SU-DHL-6 (cell line): Measurements from ENCODE around the gene SH3RF3.

Experiments used
- H2AFZ ChIP-seq: fragments of 200-600 bp; sonication (generic); 2 replicates; pipeline ENCODE4 v1.6.1; 2014; ENCODE audit warnings: low read depth, mild to moderate bottlenecking, moderate library complexity, mixed read lengths, antibody characterized with exemption, low read length; ENCODE audit not compliant: severe bottlenecking
- H3F3A ChIP-seq: fragments of 200-600 bp; shearing (Covaris generic); 2 replicates; pipeline ENCODE4 v1.6.0; 2016; ENCODE audit warnings: antibody characterized with exemption, mild to moderate bottlenecking; ENCODE audit not compliant: insufficient read depth
- H3K27ac ChIP-seq: fragments of 200-600 bp; sonication (generic); 2 replicates; pipeline ENCODE4 v1.5.1; 2016; ENCODE audit warnings: low read depth, mild to moderate bottlenecking, low read length, moderate library complexity, mixed read lengths
- H3K27me3 ChIP-seq: fragments of 200-600 bp; sonication (generic), shearing (Covaris generic); 2 replicates; pipeline ENCODE4 v1.6.0; 2014; ENCODE audit warnings: mild to moderate bottlenecking, low read length
- H3K36me3 ChIP-seq: fragments of 200-600 bp; sonication (generic); 2 replicates; pipeline ENCODE4 v1.6.1; 2014; ENCODE audit warnings: mild to moderate bottlenecking, low read length, mixed read lengths
- H3K4me2 ChIP-seq: fragments of 300-600, 200-600 bp; shearing (Covaris generic), sonication (generic); 2 replicates; pipeline ENCODE4 v1.6.0; 2014; ENCODE audit warnings: low read length, low read depth, mild to moderate bottlenecking; ENCODE audit not compliant: poor library complexity, severe bottlenecking
- H3K4me3 ChIP-seq: fragments of 200-600 bp; sonication (generic); 2 replicates; pipeline ENCODE4 v1.5.1; 2014; ENCODE audit warnings: antibody characterized with exemption, low read length, mild to moderate bottlenecking, mixed read lengths; ENCODE audit not compliant: insufficient read depth, poor library complexity, severe bottlenecking
- H3K79me2 ChIP-seq: fragments of 200-600 bp; sonication (generic); 2 replicates; pipeline ENCODE4 v1.6.1; 2014; ENCODE audit warnings: mild to moderate bottlenecking, low read length, moderate library complexity; ENCODE audit not compliant: insufficient read depth
- H3K9ac ChIP-seq: fragments of 200-600 bp; sonication (generic); 2 replicates; pipeline ENCODE4 v1.7.0; 2014; ENCODE audit warnings: mild to moderate bottlenecking, low read length
- H3K9me2 ChIP-seq: fragments of 200-600 bp; sonication (generic); replicated peaks from 2 replicates; pipeline ENCODE4 v1.6.1; 2014; ENCODE audit warnings: low read length; ENCODE audit not compliant: insufficient read depth
- H3K9me3 ChIP-seq: fragments of 200-600 bp; sonication (generic); 2 replicates; pipeline ENCODE4 v1.6.1; 2014; ENCODE audit warnings: low read length, mixed read lengths; ENCODE audit not compliant: insufficient read depth
- H4K20me1 ChIP-seq: fragments of 200-600 bp; sonication (generic); 2 replicates; pipeline ENCODE4 v1.6.1; 2014; ENCODE audit warnings: low read depth, mild to moderate bottlenecking, antibody characterized with exemption, low read length, moderate library complexity, mixed read lengths
- EZH2phosphoT487 ChIP-seq: fragments of 200-600 bp; sonication (generic), shearing (Covaris generic); conservative IDR thresholded peaks from 2 replicates; pipeline ENCODE4 v1.6.1; 2018; ENCODE audit warnings: mild to moderate bottlenecking, antibody characterized with exemption, low read length, moderate library complexity, mixed read lengths
- TF ChIP-seq, protein P1 (sequence below): fragments of 200-600 bp; sonication (generic); IDR thresholded peaks from one replicate; pipeline ENCODE4 v1.5.1; 2017; ENCODE audit warnings: antibody characterized with exemption, mild to moderate bottlenecking, low read length, moderate library complexity; ENCODE audit not compliant: insufficient read depth, poor library complexity, severe bottlenecking

Gene SH3RF3

GRCh38 chr2:109185338-109185737 lies 56.3 kb downstream of the SH3RF3 start:
- Histone ChIP-seq H3F3A (no peaks in the 10 kb centered on the region), H2AFZ (no peak overlapping the region), H3K79me2 (no peaks in the 10 kb centered on the region), H3K27ac (no peak overlapping the region), H3K4me2 (no peak overlapping the region), H3K4me3 (no peak overlapping the region), H3K9ac (no peak overlapping the region), H3K9me3 (no peaks in the 10 kb centered on the region), H3K36me3 (no peaks in the 10 kb centered on the region), H4K20me1 (no peaks in the 10 kb centered on the region), H3K27me3 (no peaks in the 10 kb centered on the region), H3K9me2 (no peaks in the 10 kb centered on the region)
- TF ChIP-seq EZH2phosphoT487: no peak
- TF ChIP-seq, protein P1, sequence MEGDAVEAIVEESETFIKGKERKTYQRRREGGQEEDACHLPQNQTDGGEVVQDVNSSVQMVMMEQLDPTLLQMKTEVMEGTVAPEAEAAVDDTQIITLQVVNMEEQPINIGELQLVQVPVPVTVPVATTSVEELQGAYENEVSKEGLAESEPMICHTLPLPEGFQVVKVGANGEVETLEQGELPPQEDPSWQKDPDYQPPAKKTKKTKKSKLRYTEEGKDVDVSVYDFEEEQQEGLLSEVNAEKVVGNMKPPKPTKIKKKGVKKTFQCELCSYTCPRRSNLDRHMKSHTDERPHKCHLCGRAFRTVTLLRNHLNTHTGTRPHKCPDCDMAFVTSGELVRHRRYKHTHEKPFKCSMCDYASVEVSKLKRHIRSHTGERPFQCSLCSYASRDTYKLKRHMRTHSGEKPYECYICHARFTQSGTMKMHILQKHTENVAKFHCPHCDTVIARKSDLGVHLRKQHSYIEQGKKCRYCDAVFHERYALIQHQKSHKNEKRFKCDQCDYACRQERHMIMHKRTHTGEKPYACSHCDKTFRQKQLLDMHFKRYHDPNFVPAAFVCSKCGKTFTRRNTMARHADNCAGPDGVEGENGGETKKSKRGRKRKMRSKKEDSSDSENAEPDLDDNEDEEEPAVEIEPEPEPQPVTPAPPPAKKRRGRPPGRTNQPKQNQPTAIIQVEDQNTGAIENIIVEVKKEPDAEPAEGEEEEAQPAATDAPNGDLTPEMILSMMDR: no peak

GRCh38 chr2:109185821-109186570 lies 57.0 kb downstream of the SH3RF3 start:
- Histone ChIP-seq H3K4me2 (no peak overlapping the region), H3K36me3 (no peaks in the 10 kb centered on the region), H3K27ac (no peak overlapping the region), H3K79me2 (no peaks in the 10 kb centered on the region), H3K9ac (no peak overlapping the region), H3F3A (no peaks in the 10 kb centered on the region), H2AFZ (no peak overlapping the region), H3K27me3 (no peaks in the 10 kb centered on the region), H3K9me3 (no peaks in the 10 kb centered on the region), H4K20me1 (no peaks in the 10 kb centered on the region), H3K9me2 (no peaks in the 10 kb centered on the region), H3K4me3 (no peak overlapping the region)
- no peak for TF ChIP-seq EZH2phosphoT487
- TF ChIP-seq, protein P1: no peak

DNA sequence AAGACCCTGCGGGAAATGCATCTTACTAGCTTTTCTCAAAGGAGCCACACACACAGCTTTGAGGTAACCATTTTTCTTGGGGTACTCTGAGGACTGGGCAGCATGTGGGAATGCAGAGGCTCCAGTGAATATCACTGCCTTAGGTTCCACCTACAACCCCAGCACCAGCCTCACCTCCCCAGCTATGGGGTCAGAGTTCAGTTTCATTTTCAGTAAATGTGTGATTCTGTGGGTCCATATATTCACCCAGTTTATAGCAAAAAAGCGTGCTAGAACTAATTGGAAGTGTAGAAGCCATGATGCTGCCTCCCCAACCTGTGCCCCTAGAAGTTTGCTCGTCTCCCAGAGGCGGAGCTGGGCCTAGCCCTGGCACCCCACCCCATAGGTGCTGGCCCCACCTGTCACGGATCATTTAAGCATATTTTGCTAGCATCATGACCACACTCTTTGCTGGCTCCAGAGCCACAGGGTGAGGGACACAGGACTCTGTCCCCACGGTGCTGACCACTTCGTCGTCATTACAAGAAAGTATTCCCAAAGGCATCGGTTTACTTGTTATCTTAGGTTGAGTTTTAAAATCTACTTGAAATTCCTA lies 57.7 kb downstream of the SH3RF3 start:
- TF ChIP-seq, protein P1: no peak
- TF ChIP-seq EZH2phosphoT487: no peak
- no peaks in the 10 kb centered on the region for H3F3A ChIP-seq
- H3K27me3 ChIP-seq: no peaks in the 10 kb centered on the region
- no peak overlapping the region for H3K9ac ChIP-seq
- H3K9me2 ChIP-seq: no peaks in the 10 kb centered on the region
- H3K27ac ChIP-seq: no peak overlapping the region
- no peaks in the 10 kb centered on the region for H3K36me3 ChIP-seq
- H3K9me3 ChIP-seq: no peaks in the 10 kb centered on the region
- no peak overlapping the region for H3K4me2 ChIP-seq
- H4K20me1 ChIP-seq: no peaks in the 10 kb centered on the region
- H2AFZ ChIP-seq: no peak overlapping the region
- no peak overlapping the region for H3K4me3 ChIP-seq
- no peaks in the 10 kb centered on the region for H3K79me2 ChIP-seq
